ENCODE measurements around the gene DCLRE1C. TPM values are rescaled to one million over a fixed set of nuclear protein-coding genes. Genes with fewer than 3 reads are reported as not detected.

Gene DCLRE1C
- total RNA-seq, 4 donors from 2014 or later: 10.5 to 22.6 (median 16.6) TPM

- intact Hi-C loops (cut with DNase I; ENCODE audit: low total_unique reads): no loop called here
- Histone ChIP-seq H3K4me3 (no peak overlapping the region), H3K9me3 (no peaks in the 10 kb centered on the region), H3K27me3 (no peaks in the 10 kb centered on the region), H3K27ac (no peak overlapping the region), H3K4me1 (no peaks in the 10 kb centered on the region), H3K36me3 (no peaks in the 10 kb centered on the region)
- no peak for DNase-seq
- TF ChIP-seq CTCF (IDR thresholded peaks at IDR 0.05): no peak
These were observed 29.9 kb downstream of the DCLRE1C start for GRCh38 chr10:14924013-14924412.

DNA sequence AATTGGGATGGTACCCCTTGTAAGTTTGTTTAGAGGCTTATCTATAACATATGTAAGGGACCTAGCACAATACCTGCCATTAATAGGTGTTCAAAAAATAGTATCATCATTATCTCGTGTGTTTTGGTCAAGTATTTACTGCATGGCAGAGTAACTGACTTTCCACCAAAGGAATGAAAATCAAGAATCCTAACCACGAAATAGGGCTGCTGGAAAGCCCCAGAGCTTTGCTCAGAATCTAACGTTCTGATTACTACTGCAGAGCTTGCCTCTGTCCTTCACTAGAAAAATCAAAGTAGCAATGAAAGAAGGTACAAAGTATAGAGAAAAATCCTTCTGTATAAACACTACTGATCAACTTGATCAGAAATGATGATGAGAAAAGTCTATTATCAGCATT is 34.9 kb downstream of the DCLRE1C start:
- Histone ChIP-seq H3K4me3 (no peak overlapping the region), H3K27me3 (no peaks in the 10 kb centered on the region), H3K9me3 (peaks cover 0 to 14% of the 10 kb centered on the region in 2 donors), H3K4me1 (no peaks in the 10 kb centered on the region), H3K27ac (no peak overlapping the region), H3K36me3 (no peaks in the 10 kb centered on the region)
- no peak for DNase-seq
- intact Hi-C loops (cut with DNase I; ENCODE audit: low total_unique reads): no loop called here
- TF ChIP-seq CTCF (IDR thresholded peaks at IDR 0.05) (no peak), POLR2A (IDR thresholded peaks at IDR 0.05) (no peak)

- peaks cover 0 to 14% of the 10 kb centered on the region in 2 donors for H3K9me3 ChIP-seq
- H3K4me1 ChIP-seq: no peaks in the 10 kb centered on the region
- no peak overlapping the region for H3K4me3 ChIP-seq
- no peak overlapping the region for H3K27ac ChIP-seq
- no peak for DNase-seq
- no peaks in the 10 kb centered on the region for H3K27me3 ChIP-seq
- intact Hi-C loops (cut with DNase I; ENCODE audit: low total_unique reads): no loop called here
- H3K36me3 ChIP-seq: no peaks in the 10 kb centered on the region
- no peak for TF ChIP-seq POLR2A (IDR thresholded peaks at IDR 0.05)
- no peak for TF ChIP-seq CTCF (IDR thresholded peaks at IDR 0.05)
These were observed 36.1 kb downstream of the DCLRE1C start for GRCh38 chr10:14917827-14918226.

DNA sequence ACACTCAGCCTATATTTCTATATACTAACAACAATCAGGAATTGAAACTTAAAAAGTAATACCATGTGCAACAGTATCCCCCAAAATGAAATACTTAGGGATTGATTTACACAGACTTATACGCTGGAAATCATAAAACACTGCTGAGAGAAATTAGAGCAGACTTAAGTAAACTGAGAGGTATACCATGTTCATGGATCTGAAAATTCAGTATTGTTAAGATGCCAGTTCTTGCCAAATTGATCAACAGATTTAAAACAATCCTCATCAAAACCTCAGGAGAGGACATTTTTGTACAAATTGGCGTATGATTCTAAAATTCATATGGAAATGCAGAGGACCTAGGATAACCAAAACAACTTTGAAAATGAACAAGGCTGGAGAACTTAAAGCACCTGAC is 37.3 kb downstream of the DCLRE1C start:
- no peak overlapping the region for H3K4me3 ChIP-seq
- TF ChIP-seq POLR2A (IDR thresholded peaks at IDR 0.05) (no peak), CTCF (IDR thresholded peaks at IDR 0.05) (no peak)
- no peak for DNase-seq
- no peaks in the 10 kb centered on the region for H3K27me3 ChIP-seq
- intact Hi-C loops (cut with DNase I; ENCODE audit: low total_unique reads): no loop called here
- H3K4me1 ChIP-seq: no peaks in the 10 kb centered on the region
- H3K36me3 ChIP-seq: no peaks in the 10 kb centered on the region
- peaks cover 0 to 14% of the 10 kb centered on the region in 2 donors for H3K9me3 ChIP-seq
- H3K27ac ChIP-seq: no peak overlapping the region

- no peak for DNase-seq
- no peak overlapping the region for H3K27ac ChIP-seq
- H3K36me3 ChIP-seq: no peaks in the 10 kb centered on the region
- TF ChIP-seq CTCF (IDR thresholded peaks at IDR 0.05) (no peak), POLR2A (IDR thresholded peaks at IDR 0.05) (no peak)
- H3K4me1 ChIP-seq: no peaks in the 10 kb centered on the region
- H3K27me3 ChIP-seq: no peaks in the 10 kb centered on the region
- intact Hi-C loops (cut with DNase I; ENCODE audit: low total_unique reads): no loop called here
- H3K9me3 ChIP-seq: peaks cover 0 to 6% of the 10 kb centered on the region in 2 donors
- H3K4me3 ChIP-seq: no peak overlapping the region
These were observed 42.1 kb downstream of the DCLRE1C start for GRCh38 chr10:14911801-14912200.
